H9 (cell line): Measurements from ENCODE around the gene RAB1B. TPM values are rescaled to one million over a fixed set of nuclear protein-coding genes. Genes with fewer than 3 reads are reported as not detected.

ENCODE experiments used
- DNase-seq: peaks from one replicate; pipeline ENCODE4 v3.0.0-alpha.2; 2017
- H2AFZ ChIP-seq: one replicate; pipeline ENCODE4 v1.6.1; 2013; ENCODE audit warnings: mild to moderate bottlenecking, low read length, control low read depth, moderate library complexity
- H2AK5ac ChIP-seq: 2 replicates; pipeline ENCODE4 v1.6.1; 2013; ENCODE audit warnings: low read length, control low read depth, mixed read lengths; ENCODE audit not compliant: insufficient read length
- H2BK120ac ChIP-seq: one replicate; pipeline ENCODE4 v1.6.1; 2013; ENCODE audit warnings: low read depth, mild to moderate bottlenecking, low read length, control low read depth, inconsistent platforms; ENCODE audit not compliant: poor library complexity, severe bottlenecking
- H2BK12ac ChIP-seq: 2 replicates; pipeline ENCODE4 v1.6.1; 2013; ENCODE audit warnings: low read length, control low read depth, mixed read lengths, low read depth; ENCODE audit not compliant: insufficient read length
- H2BK15ac ChIP-seq: 2 replicates; pipeline ENCODE4 v1.6.1; 2013; ENCODE audit warnings: low read depth, low read length, control low read depth
- H2BK20ac ChIP-seq: one replicate; pipeline ENCODE4 v1.6.1; 2013; ENCODE audit warnings: low read depth, mild to moderate bottlenecking, low read length, control low read depth, inconsistent platforms; ENCODE audit not compliant: poor library complexity, severe bottlenecking
- H2BK5ac ChIP-seq: 2 replicates; pipeline ENCODE4 v1.6.1; 2013; ENCODE audit warnings: low read length, control low read depth, mixed read lengths; ENCODE audit not compliant: insufficient read length
- H3K14ac ChIP-seq: 2 replicates; pipeline ENCODE4 v1.6.1; 2013; ENCODE audit warnings: low read length, control low read depth; ENCODE audit not compliant: insufficient read depth
- H3K18ac ChIP-seq: 2 replicates; pipeline ENCODE4 v1.6.1; 2013; ENCODE audit warnings: low read depth, mild to moderate bottlenecking, mixed read lengths, low read length, control low read depth; ENCODE audit not compliant: insufficient read length
- H3K23ac ChIP-seq: 2 replicates; pipeline ENCODE4 v1.6.1; 2013; ENCODE audit warnings: low read length, control low read depth, mixed read lengths, low read depth; ENCODE audit not compliant: insufficient read length
- H3K23me2 ChIP-seq: 2 replicates; pipeline ENCODE4 v1.6.1; 2013; ENCODE audit warnings: low read depth, mild to moderate bottlenecking, mixed read lengths, low read length, control low read depth; ENCODE audit not compliant: insufficient read length, poor library complexity, severe bottlenecking
- H3K27ac ChIP-seq: 2 replicates; pipeline ENCODE4 v1.5.1; 2013; ENCODE audit warnings: low read length, control low read depth, mixed read lengths, low read depth; ENCODE audit not compliant: insufficient read length
- H3K27me3 ChIP-seq: 2 replicates; pipeline ENCODE4 v1.6.1; 2013; ENCODE audit warnings: low read length, control low read depth, inconsistent platforms; ENCODE audit not compliant: insufficient read depth
- H3K4ac ChIP-seq: 2 replicates; pipeline ENCODE4 v1.6.1; 2013; ENCODE audit warnings: low read depth, mild to moderate bottlenecking, control low read depth, inconsistent platforms, low read length, moderate library complexity
- H3K4me1 ChIP-seq: 2 replicates; pipeline ENCODE4 v1.6.1; 2013; ENCODE audit warnings: low read length, control low read depth, inconsistent platforms; ENCODE audit not compliant: insufficient read depth
- H3K4me2 ChIP-seq: 2 replicates; pipeline ENCODE4 v1.6.1; 2013; ENCODE audit warnings: low read length, control low read depth, mixed read lengths; ENCODE audit not compliant: insufficient read length, insufficient read depth
- H3K56ac ChIP-seq: 2 replicates; pipeline ENCODE4 v1.6.1; 2013; ENCODE audit warnings: low read depth, mild to moderate bottlenecking, mixed read lengths, low read length, control low read depth; ENCODE audit not compliant: insufficient read length
- H3K79me1 ChIP-seq: 2 replicates; pipeline ENCODE4 v1.6.1; 2013; ENCODE audit warnings: low read depth, mild to moderate bottlenecking, moderate library complexity, low read length, control low read depth, inconsistent platforms; ENCODE audit not compliant: insufficient read depth, poor library complexity, severe bottlenecking
- H3K79me2 ChIP-seq: 2 replicates; pipeline ENCODE4 v1.6.1; 2013; ENCODE audit warnings: low read length, control low read depth, inconsistent platforms; ENCODE audit not compliant: insufficient read depth
- H3K9ac ChIP-seq: 2 replicates; pipeline ENCODE4 v1.6.1; 2013; ENCODE audit warnings: low read length, control low read depth, mixed read lengths; ENCODE audit not compliant: insufficient read length; ENCODE audit errors: extremely low read depth
- H3K9me3 ChIP-seq: one replicate; pipeline ENCODE4 v1.6.1; 2013; ENCODE audit warnings: low read depth, low read length, inconsistent platforms; ENCODE audit not compliant: control insufficient read depth
- H3T11ph ChIP-seq: one replicate; pipeline ENCODE4 v1.6.1; 2013; ENCODE audit warnings: mild to moderate bottlenecking, low read length, control low read depth, inconsistent platforms
- H4K20me1 ChIP-seq: one replicate; pipeline ENCODE4 v1.6.1; 2013; ENCODE audit not compliant: control insufficient read depth, insufficient read length, insufficient read depth
- H4K5ac ChIP-seq: 2 replicates; pipeline ENCODE4 v1.6.1; 2013; ENCODE audit warnings: low read depth, mild to moderate bottlenecking, mixed read lengths, low read length, control low read depth; ENCODE audit not compliant: insufficient read length
- H4K8ac ChIP-seq: replicated peaks from 2 replicates; pipeline ENCODE4 v1.6.1; 2013; ENCODE audit warnings: low read length, control low read depth, mixed read lengths, low read depth; ENCODE audit not compliant: insufficient read length
- H4K91ac ChIP-seq: 2 replicates; pipeline ENCODE4 v1.6.1; 2013; ENCODE audit warnings: low read depth, mild to moderate bottlenecking, moderate library complexity, mixed read lengths, low read length, control low read depth; ENCODE audit not compliant: insufficient read length
- H3K27ac Mint-ChIP-seq, 3 experiments: 2 replicates in 2 of 3; 3 replicates in 1 of 3; pipeline ENCODE4 v1.8.0; 2020 to 2021; ENCODE audit warnings: mixed read lengths in 3 of 3, mild to moderate bottlenecking in 1 of 3, moderate library complexity in 1 of 3
- H3K27me3 Mint-ChIP-seq: 2 replicates; pipeline ENCODE4 v1.8.0; 2021; ENCODE audit warnings: low read depth, mild to moderate bottlenecking, moderate library complexity, mixed read lengths
- H3K36me3 Mint-ChIP-seq, 3 experiments: 2 replicates in 2 of 3; 3 replicates in 1 of 3; pipeline ENCODE4 v1.8.0; 2020 to 2021; ENCODE audit warnings: low read depth in 3 of 3, mixed read lengths in 3 of 3; ENCODE audit not compliant: insufficient read depth in 1 of 3
- H3K4me1 Mint-ChIP-seq, 2 experiments: 2 replicates each; pipeline ENCODE4 v1.8.0; 2020; ENCODE audit warnings: mixed read lengths in 2 of 2
- H3K4me3 Mint-ChIP-seq, 2 experiments: 2 replicates in 1 of 2; 3 replicates in 1 of 2; pipeline ENCODE4 v1.8.0; 2020 to 2021; ENCODE audit warnings: mild to moderate bottlenecking in 2 of 2, mixed read lengths in 2 of 2, moderate library complexity in 1 of 2
- H3K9me3 Mint-ChIP-seq, 2 experiments: 2 replicates in 1 of 2; 3 replicates in 1 of 2; pipeline ENCODE4 v1.8.0; 2020; ENCODE audit warnings: mild to moderate bottlenecking in 2 of 2, mixed read lengths in 2 of 2, moderate library complexity in 1 of 2
- WGBS: extraction: QIAGEN DNeasy Blood & Tissue Kit; methylation state at CpG from one replicate; pipeline ENCODE4 v1.1.7; 2013; ENCODE audit warnings: missing lambda C conversion rate, low lambda C conversion rate, mixed read lengths; ENCODE audit not compliant: insufficient read length; ENCODE audit errors: extremely low coverage; 5-methylcytosine and 5-hydroxymethylcytosine counted together
- total RNA-seq: library from RNA; stranded (reverse); gene quantifications from 2 replicates; pipeline ENCODE4 v1.2.1, GENCODE V29; 2021
- TF ChIP-seq, protein P1 (sequence below): fragments of 200-600 bp; sonication (generic); conservative IDR thresholded peaks from 3 replicates; pipeline ENCODE4 v1.8.0; 2021; ENCODE audit warnings: antibody characterized with exemption, mild to moderate bottlenecking

Gene RAB1B
- total RNA-seq, 1 experiment from 2014 or later, result 118 TPM

GRCh38 chr11:66248903-66249302 lies 19.5 kb upstream of the RAB1B start:
- Histone ChIP-seq H3K56ac (no peak overlapping the region), H2AFZ (no peak overlapping the region), H3K27me3 (no peaks in the 10 kb centered on the region), H2BK12ac (no peak overlapping the region), H3K23me2 (no peaks in the 10 kb centered on the region), H3T11ph (no peak overlapping the region), H4K5ac (no peak overlapping the region), H3K9me3 (no peaks in the 10 kb centered on the region), H2BK20ac (no peak overlapping the region), H3K23ac (no peak overlapping the region), H2BK120ac (no peak overlapping the region), H2BK5ac (no peak overlapping the region), H3K14ac (no peak overlapping the region), H3K4me1 (no peaks in the 10 kb centered on the region), H3K9ac (no peak overlapping the region), H4K91ac (no peak overlapping the region), H3K27ac (no peak overlapping the region), H3K4me2 (no peak overlapping the region), H3K4ac (no peak overlapping the region), H3K79me1 (no peaks in the 10 kb centered on the region), H3K79me2 (no peaks in the 10 kb centered on the region), H4K8ac (no peak overlapping the region), H2BK15ac (no peak overlapping the region), H4K20me1 (no peaks in the 10 kb centered on the region), H3K18ac (no peak overlapping the region), H2AK5ac (no peak overlapping the region)
- Mint-ChIP-seq H3K4me1 (peaks cover 6 to 8% of the 10 kb centered on the region in 2 experiments), H3K27me3 (peaks cover 7% of the 10 kb centered on the region; the same call in 1 of the 2 replicates), H3K9me3 (no peaks in the 10 kb centered on the region), H3K36me3 (no peaks in the 10 kb centered on the region), H3K27ac (no peak overlapping the region), H3K4me3 (no peak overlapping the region)
- no peak for DNase-seq
- no CpG with 5 or more reads among the region's 6 CpGs for WGBS
- TF ChIP-seq, protein P1, sequence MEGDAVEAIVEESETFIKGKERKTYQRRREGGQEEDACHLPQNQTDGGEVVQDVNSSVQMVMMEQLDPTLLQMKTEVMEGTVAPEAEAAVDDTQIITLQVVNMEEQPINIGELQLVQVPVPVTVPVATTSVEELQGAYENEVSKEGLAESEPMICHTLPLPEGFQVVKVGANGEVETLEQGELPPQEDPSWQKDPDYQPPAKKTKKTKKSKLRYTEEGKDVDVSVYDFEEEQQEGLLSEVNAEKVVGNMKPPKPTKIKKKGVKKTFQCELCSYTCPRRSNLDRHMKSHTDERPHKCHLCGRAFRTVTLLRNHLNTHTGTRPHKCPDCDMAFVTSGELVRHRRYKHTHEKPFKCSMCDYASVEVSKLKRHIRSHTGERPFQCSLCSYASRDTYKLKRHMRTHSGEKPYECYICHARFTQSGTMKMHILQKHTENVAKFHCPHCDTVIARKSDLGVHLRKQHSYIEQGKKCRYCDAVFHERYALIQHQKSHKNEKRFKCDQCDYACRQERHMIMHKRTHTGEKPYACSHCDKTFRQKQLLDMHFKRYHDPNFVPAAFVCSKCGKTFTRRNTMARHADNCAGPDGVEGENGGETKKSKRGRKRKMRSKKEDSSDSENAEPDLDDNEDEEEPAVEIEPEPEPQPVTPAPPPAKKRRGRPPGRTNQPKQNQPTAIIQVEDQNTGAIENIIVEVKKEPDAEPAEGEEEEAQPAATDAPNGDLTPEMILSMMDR, result no peak
